ENCODE data around the gene NF1. TPM values are rescaled to one million over a fixed set of nuclear protein-coding genes. Genes with fewer than 3 reads are reported as not detected.

Gene NF1
- total RNA-seq, 4 donors from 2014 or later: 34.8 to 106 (median 59.2) TPM

DNA sequence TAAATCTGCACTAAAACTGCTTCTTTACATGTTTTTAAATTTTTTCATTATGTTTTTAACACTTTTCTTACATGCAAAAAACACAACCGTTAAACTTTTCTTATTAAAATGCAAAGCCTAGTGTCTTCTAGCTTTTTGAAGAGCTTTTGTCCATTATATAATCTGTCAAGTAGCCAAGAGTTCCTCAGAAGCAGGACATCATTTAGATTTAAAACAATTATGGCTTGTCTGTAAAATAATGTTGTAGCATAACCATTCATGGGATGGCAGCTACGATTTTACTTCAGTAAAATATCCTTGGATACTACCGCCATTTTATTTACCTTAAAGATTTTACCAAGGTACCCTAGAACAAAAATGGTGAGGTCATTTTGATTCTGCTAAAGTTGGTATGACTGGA, 199.5 kb downstream of the NF1 start:
- Histone ChIP-seq H3K27ac (no peak overlapping the region), H3K4me3 (no peak overlapping the region), H3K27me3 (no peaks in the 10 kb centered on the region), H3K9me3 (no peaks in the 10 kb centered on the region), H3K36me3 (no peaks in the 10 kb centered on the region), H3K4me1 (peaks cover 0 to 8% (median 0%) of the 10 kb centered on the region in 4 donors)
- intact Hi-C loops (cut with DNase I; ENCODE audit: low total_unique reads): no loop called here
- TF ChIP-seq EP300 (IDR thresholded peaks at IDR 0.05; ENCODE audit: low read depth): no peak
- no peak for DNase-seq
- in situ Hi-C loops (cut with MboI; ENCODE audit: low pct_ligation_motif_present in 1 of 4, low pct_unique_long_range_greater_than_20kb in 1 of 4, low sequenced_read_pairs in 3 of 4): no loop called here
- WGBS, 2 donors (ENCODE audit: low coverage in 1 of 2): 88 to 89% methylated on average over 3 of the region's 3 CpGs

DNA sequence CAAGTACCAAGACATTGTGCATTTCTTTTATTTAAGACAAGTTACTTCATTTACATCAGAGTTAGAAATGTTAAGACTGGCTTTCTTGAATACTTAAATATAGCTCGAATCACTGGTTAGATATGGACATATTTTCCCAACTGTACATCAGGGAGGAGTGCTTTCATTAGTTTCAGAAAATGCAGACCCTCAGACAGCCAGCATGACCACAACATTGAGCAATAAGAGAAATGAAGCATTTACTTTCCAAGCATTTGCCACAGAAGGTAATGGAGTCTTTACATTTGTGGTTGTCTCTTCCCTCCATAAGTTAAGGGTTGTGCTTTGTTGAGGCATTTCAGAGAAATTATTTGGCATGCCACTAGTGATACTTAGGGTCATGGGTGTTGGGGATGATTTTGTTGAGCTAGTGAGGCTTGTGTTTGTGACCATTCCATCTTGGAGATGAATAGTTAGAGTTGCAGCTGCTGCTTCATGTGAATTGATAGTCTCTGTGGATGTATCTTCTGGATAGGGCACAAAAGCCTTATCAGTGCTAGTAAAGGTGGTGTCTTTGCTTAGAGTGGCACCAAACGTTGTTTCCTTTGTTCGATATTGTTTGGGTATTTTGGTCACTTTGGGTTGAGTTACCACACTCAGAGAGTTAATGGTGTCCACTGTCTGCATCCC, 200.2 kb downstream of the NF1 start:
- intact Hi-C loops (cut with DNase I; ENCODE audit: low total_unique reads): no loop called here
- Histone ChIP-seq H3K4me3 (no peak overlapping the region), H3K36me3 (no peaks in the 10 kb centered on the region), H3K27ac (no peak overlapping the region), H3K9me3 (no peaks in the 10 kb centered on the region), H3K4me1 (peaks cover 0 to 4% (median 0%) of the 10 kb centered on the region in 4 donors), H3K27me3 (no peaks in the 10 kb centered on the region)
- DNase-seq: no peak
- WGBS, 2 donors (ENCODE audit: low coverage in 1 of 2): 78 to 79% methylated on average over 3 of the region's 3 CpGs
- in situ Hi-C loops (cut with MboI; ENCODE audit: low pct_ligation_motif_present in 1 of 4, low pct_unique_long_range_greater_than_20kb in 1 of 4, low sequenced_read_pairs in 3 of 4): no loop called here
- TF ChIP-seq POLR2A (IDR thresholded peaks at IDR 0.05) (no peak), EP300 (IDR thresholded peaks at IDR 0.05; ENCODE audit: low read depth) (no peak), CTCF (IDR thresholded peaks at IDR 0.05) (no peak), POLR2AphosphoS5 (IDR thresholded peaks at IDR 0.05) (no peak)

DNA sequence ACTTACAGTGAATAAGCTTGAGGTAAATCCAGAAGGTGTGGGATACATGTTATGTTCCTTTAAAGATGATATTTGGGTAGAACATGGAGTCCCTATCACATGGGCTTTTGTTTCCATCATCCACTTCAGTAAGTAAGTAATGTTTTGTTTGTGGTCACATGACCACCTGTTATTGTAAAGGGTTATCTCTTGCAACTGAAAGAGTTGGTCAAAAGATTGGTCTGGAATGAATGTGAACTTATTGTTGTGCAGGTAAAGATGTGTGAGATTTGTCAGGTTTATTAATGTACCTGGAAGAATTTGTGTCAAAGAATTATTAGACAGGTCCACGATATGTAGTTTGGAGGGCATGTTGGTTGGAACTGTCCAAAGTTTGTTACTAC, 200.7 kb downstream of the NF1 start:
- intact Hi-C loops (cut with DNase I; ENCODE audit: low total_unique reads): no loop called here
- Histone ChIP-seq H3K27me3 (no peaks in the 10 kb centered on the region), H3K36me3 (no peaks in the 10 kb centered on the region), H3K4me3 (no peak overlapping the region), H3K9me3 (no peaks in the 10 kb centered on the region), H3K4me1 (no peaks in the 10 kb centered on the region), H3K27ac (no peak overlapping the region)
- whole genome bisulfite sequencing, 2 donors (ENCODE audit: low coverage in 1 of 2): 96 to 100% methylated on average over 1 of the region's 1 CpG
- in situ Hi-C loops (cut with MboI; ENCODE audit: low pct_ligation_motif_present in 1 of 4, low pct_unique_long_range_greater_than_20kb in 1 of 4, low sequenced_read_pairs in 3 of 4): no loop called here
- DNase-seq: no peak
- no peak for TF ChIP-seq EP300 (IDR thresholded peaks at IDR 0.05; ENCODE audit: low read depth)
- no peak for TF ChIP-seq POLR2AphosphoS5 (IDR thresholded peaks at IDR 0.05)
- TF ChIP-seq CTCF (IDR thresholded peaks at IDR 0.05): no peak
- TF ChIP-seq POLR2A (IDR thresholded peaks at IDR 0.05): no peak

DNA sequence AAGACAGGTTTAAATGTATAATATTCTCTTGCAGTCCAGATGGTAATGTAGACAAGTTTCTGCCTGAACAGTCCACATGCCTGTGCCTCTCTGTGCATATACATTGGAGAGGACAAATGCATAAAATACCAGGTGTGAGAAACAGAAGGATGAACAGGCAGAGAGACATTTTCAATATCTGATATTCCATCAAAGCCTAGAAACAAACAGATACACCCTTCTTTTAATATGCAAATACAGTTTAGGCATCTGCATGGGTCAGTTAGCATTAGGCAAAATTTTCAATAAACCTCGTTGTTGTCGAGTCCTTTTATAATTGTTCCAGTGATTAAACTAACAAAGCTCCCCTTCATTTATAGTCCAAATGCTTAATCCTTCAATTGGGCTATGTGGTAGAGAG, 201.4 kb downstream of the NF1 start:
- Histone ChIP-seq H3K4me3 (no peak overlapping the region), H3K4me1 (no peaks in the 10 kb centered on the region), H3K9me3 (no peaks in the 10 kb centered on the region), H3K36me3 (no peaks in the 10 kb centered on the region), H3K27ac (no peak overlapping the region), H3K27me3 (no peaks in the 10 kb centered on the region)
- 82 to 93% methylated on average over 2 of the region's 2 CpGs for WGBS, 2 donors (ENCODE audit: low coverage in 1 of 2)
- in situ Hi-C loops (cut with MboI; ENCODE audit: low pct_ligation_motif_present in 1 of 4, low pct_unique_long_range_greater_than_20kb in 1 of 4, low sequenced_read_pairs in 3 of 4) (no loop called here), intact Hi-C loops (cut with DNase I; ENCODE audit: low total_unique reads) (no loop called here)
- no peak for DNase-seq
- TF ChIP-seq POLR2AphosphoS5 (IDR thresholded peaks at IDR 0.05): no peak

DNA sequence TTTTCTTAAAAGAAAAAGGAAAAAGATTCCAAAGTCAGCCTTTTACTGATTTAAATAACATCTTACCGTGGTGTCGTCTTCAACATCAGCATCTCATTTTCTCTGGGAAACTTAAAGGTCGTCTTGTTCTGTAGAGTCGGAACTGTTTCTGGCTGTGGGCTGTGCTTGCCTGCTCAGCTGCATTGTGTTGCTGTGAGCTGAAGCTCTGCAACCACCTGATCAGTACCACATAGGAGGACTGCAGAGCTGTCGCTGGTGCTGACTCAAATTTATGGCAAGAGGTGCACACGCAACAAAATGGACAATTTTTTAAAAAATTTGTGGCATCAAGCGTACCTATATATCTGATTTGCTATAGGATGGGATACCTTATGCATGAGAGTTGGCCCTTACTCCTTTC, 202.3 kb downstream of the NF1 start, which contains the start of gene OMG:
TSS of gene OMG (minus strand) at position 150 of the 400 bp plus-strand sequence. CDS start 908 bp downstream, outside the sequence.
- Histone ChIP-seq H3K4me1 (no peaks in the 10 kb centered on the region), H3K27me3 (no peaks in the 10 kb centered on the region), H3K36me3 (no peaks in the 10 kb centered on the region), H3K27ac (no peak within 1 kb of the TSS), H3K9me3 (no peaks in the 10 kb centered on the region), H3K4me3 (no peak within 1 kb of the TSS)
- intact Hi-C loops (cut with DNase I; ENCODE audit: low total_unique reads): no loop called here
- 92 to 97% methylated on average over 4 to 7 of the region's 7 CpGs for WGBS, 2 donors (ENCODE audit: low coverage in 1 of 2)
- no peak for DNase-seq
- TF ChIP-seq POLR2A (IDR thresholded peaks at IDR 0.05) (no peak), POLR2AphosphoS5 (IDR thresholded peaks at IDR 0.05) (no peak), CTCF (IDR thresholded peaks at IDR 0.05) (no peak), EP300 (IDR thresholded peaks at IDR 0.05; ENCODE audit: low read depth) (no peak)
- in situ Hi-C loops (cut with MboI; ENCODE audit: low pct_ligation_motif_present in 1 of 4, low pct_unique_long_range_greater_than_20kb in 1 of 4, low sequenced_read_pairs in 3 of 4): no loop called here
